GM23338 (cell line): Measurements from ENCODE around the gene NTRK3.

Source experiments
- CTCF ChIP-seq, 2 experiments: fragments of 200-600 bp in 1 of 2; sonication (generic) in 1 of 2; conservative IDR thresholded peaks; 2 replicates each; pipeline versions ENCODE4 v1.5.1 to v1.6.1; 2016 to 2017; ENCODE audit warnings: antibody characterized with exemption in 2 of 2, low read depth in 2 of 2, mild to moderate bottlenecking in 2 of 2, moderate library complexity in 1 of 2
- EZH2 ChIP-seq: fragments of 200-600 bp; sonication (generic); IDR thresholded peaks from one replicate; pipeline ENCODE4 v1.8.0; 2017; ENCODE audit warnings: antibody characterized with exemption, mild to moderate bottlenecking, low read depth; ENCODE audit not compliant: unreplicated experiment
- EZH2phosphoT487 ChIP-seq: fragments of 200-600 bp; sonication (generic); IDR thresholded peaks from one replicate; pipeline ENCODE4 v1.8.1; 2018; ENCODE audit warnings: antibody characterized with exemption; ENCODE audit not compliant: unreplicated experiment
- POLR2AphosphoS5 ChIP-seq: IDR thresholded peaks from 2 replicates; pipeline ENCODE4 v1.6.1; 2016; ENCODE audit warnings: antibody characterized with exemption, low read depth
- STAT1 ChIP-seq: IDR thresholded peaks from one replicate; pipeline ENCODE4 v1.6.1; 2016; ENCODE audit warnings: antibody characterized with exemption; ENCODE audit not compliant: unreplicated experiment
- TF ChIP-seq, protein P1 (sequence below): IDR thresholded peaks from 2 replicates; pipeline ENCODE4 v1.6.1; 2016; ENCODE audit warnings: antibody characterized with exemption
- TF ChIP-seq, protein P2 (sequence below): IDR thresholded peaks from one replicate; pipeline ENCODE4 v1.6.1; 2018; ENCODE audit warnings: antibody characterized with exemption; ENCODE audit not compliant: unreplicated experiment

- TF ChIP-seq STAT1: no peak
- no peak for TF ChIP-seq CTCF (conservative IDR thresholded peaks at IDR 0.05; ENCODE audit: low read depth in 2 of 2)
- TF ChIP-seq, protein P1, sequence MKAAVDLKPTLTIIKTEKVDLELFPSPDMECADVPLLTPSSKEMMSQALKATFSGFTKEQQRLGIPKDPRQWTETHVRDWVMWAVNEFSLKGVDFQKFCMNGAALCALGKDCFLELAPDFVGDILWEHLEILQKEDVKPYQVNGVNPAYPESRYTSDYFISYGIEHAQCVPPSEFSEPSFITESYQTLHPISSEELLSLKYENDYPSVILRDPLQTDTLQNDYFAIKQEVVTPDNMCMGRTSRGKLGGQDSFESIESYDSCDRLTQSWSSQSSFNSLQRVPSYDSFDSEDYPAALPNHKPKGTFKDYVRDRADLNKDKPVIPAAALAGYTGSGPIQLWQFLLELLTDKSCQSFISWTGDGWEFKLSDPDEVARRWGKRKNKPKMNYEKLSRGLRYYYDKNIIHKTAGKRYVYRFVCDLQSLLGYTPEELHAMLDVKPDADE: no peak
- no peak for TF ChIP-seq EZH2
- no peak for TF ChIP-seq EZH2phosphoT487
- TF ChIP-seq, protein P2, sequence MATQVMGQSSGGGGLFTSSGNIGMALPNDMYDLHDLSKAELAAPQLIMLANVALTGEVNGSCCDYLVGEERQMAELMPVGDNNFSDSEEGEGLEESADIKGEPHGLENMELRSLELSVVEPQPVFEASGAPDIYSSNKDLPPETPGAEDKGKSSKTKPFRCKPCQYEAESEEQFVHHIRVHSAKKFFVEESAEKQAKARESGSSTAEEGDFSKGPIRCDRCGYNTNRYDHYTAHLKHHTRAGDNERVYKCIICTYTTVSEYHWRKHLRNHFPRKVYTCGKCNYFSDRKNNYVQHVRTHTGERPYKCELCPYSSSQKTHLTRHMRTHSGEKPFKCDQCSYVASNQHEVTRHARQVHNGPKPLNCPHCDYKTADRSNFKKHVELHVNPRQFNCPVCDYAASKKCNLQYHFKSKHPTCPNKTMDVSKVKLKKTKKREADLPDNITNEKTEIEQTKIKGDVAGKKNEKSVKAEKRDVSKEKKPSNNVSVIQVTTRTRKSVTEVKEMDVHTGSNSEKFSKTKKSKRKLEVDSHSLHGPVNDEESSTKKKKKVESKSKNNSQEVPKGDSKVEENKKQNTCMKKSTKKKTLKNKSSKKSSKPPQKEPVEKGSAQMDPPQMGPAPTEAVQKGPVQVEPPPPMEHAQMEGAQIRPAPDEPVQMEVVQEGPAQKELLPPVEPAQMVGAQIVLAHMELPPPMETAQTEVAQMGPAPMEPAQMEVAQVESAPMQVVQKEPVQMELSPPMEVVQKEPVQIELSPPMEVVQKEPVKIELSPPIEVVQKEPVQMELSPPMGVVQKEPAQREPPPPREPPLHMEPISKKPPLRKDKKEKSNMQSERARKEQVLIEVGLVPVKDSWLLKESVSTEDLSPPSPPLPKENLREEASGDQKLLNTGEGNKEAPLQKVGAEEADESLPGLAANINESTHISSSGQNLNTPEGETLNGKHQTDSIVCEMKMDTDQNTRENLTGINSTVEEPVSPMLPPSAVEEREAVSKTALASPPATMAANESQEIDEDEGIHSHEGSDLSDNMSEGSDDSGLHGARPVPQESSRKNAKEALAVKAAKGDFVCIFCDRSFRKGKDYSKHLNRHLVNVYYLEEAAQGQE: no peak
- TF ChIP-seq POLR2AphosphoS5: no peak
Measured at GRCh38 chr15:88215066-88215648, 41.4 kb downstream of the NTRK3 start.
